GM19193 (cell line): ENCODE results near the gene XCR1.

Experiments used
- POLR2A ChIP-seq: IDR thresholded peaks from 4 replicates; pipeline ENCODE4 v1.6.1; 2011; ENCODE audit not compliant: insufficient read depth, insufficient read length; ENCODE audit errors: extremely low read depth

Gene XCR1

DNA sequence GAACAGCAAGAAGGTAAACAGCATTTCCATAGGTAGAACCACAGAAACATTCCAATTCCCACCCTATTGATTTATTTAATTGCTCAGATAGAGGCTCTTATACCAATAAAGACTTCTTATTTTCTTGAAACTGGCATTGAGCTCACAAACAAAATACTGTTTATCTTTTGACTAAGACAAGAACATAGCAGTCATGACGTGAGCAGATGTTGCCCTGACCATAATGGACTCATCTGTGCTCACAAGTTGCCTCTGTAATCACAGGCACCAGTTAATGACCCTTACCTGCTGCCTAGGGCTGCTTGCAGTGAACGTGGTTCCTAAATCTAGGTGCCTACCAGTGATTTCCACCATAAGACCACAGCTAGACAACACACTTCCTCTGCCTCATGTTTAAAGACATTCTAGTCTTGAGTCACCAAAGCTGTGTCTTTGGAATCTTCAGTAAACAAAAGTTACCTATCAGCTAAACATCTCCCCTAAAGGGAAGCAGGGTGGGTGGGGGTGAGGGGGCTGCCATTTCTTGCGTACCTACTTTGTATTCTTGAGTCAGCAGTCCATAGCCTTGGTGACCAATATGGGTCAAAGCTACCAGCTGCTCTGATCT lies 33.8 kb downstream of the XCR1 start:
- TF ChIP-seq POLR2A: no peak

GRCh38 chr3:45992821-45993221 lies 34.5 kb downstream of the XCR1 start:
- no peak for TF ChIP-seq POLR2A

- no peak for TF ChIP-seq POLR2A
Observed at GRCh38 chr3:45992133-45992729, 35.1 kb downstream of the XCR1 start.

DNA sequence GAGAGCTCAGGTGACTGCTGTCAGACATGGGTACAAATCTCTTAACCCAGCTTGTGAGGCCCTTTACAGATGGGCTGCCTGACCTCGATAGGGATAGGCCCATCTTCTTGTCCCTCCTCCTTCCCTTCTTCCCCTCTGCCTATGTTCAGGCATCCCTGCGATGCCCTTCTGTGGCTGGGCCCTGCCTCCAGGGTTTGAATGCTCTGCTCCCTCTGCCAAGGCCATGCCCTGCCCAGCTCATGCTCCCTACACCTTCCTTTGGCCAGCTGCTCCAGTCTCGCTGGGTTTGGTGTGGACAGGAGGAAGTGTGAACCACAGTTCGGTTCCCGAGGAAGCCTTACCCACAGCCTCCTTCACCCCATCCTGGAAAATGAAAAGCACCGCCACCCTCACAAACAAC lies 35.9 kb downstream of the XCR1 start:
- no peak for TF ChIP-seq POLR2A

GRCh38 chr3:45990181-45990580 lies 37.1 kb downstream of the XCR1 start:
- no peak for TF ChIP-seq POLR2A

DNA sequence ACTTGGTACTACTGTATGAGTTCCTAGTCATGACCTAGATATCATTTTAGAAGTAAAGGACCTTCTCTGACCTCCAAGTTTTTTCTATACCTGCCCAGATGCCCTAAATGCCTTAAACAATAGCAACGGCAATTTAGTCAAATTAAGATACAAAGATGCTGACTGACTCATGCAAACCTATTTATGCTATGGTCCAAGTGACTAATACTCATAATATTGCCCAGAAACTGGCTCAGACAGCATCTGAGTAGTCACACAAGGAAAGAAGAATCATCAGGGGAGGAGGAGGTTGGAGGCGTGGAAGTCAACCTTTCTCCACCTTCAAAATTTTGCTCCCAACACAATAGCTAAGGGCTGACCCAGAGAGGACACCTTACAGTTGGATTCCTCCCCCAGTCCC lies 38.5 kb downstream of the XCR1 start:
- TF ChIP-seq POLR2A: no peak

- TF ChIP-seq POLR2A: no peak
Observed at GRCh38 chr3:45988362-45988761, 38.9 kb downstream of the XCR1 start.

GRCh38 chr3:45987368-45988291 lies 39.7 kb downstream of the XCR1 start:
- no peak for TF ChIP-seq POLR2A

DNA sequence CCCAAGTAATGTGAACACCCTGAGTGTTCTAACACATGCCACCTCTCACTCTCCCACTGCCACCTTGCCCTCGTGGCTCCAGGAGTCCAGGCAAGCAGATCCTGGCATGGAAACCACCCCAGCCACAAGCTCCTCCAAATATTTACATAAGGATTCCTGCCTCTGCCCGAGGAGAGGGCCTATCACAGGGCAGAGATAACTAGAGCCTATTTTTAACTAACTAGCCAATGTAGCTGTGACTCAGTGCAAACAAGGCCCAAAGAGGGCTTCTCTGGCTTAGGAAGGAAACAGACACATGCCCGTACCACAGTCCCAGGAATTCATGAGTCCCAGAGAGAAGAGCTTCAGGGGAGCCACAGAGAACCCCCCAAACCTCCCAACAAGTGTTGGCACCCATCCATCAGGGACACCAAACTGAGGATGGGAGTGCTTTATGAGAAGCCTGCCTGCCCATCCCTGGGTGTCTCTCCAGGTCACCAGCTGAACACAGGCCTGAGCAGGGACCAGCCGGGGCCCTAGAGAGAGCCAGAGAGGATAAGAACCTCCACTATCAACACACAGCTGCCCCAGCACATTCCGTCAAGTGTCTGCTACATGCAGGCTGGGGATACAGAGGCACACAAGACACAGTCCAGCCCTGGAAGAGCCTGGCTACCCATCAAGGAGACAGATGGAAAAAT lies 40.8 kb downstream of the XCR1 start:
- TF ChIP-seq POLR2A: no peak

- no peak for TF ChIP-seq POLR2A
Observed at GRCh38 chr3:45985532-45986302, 41.6 kb downstream of the XCR1 start.

DNA sequence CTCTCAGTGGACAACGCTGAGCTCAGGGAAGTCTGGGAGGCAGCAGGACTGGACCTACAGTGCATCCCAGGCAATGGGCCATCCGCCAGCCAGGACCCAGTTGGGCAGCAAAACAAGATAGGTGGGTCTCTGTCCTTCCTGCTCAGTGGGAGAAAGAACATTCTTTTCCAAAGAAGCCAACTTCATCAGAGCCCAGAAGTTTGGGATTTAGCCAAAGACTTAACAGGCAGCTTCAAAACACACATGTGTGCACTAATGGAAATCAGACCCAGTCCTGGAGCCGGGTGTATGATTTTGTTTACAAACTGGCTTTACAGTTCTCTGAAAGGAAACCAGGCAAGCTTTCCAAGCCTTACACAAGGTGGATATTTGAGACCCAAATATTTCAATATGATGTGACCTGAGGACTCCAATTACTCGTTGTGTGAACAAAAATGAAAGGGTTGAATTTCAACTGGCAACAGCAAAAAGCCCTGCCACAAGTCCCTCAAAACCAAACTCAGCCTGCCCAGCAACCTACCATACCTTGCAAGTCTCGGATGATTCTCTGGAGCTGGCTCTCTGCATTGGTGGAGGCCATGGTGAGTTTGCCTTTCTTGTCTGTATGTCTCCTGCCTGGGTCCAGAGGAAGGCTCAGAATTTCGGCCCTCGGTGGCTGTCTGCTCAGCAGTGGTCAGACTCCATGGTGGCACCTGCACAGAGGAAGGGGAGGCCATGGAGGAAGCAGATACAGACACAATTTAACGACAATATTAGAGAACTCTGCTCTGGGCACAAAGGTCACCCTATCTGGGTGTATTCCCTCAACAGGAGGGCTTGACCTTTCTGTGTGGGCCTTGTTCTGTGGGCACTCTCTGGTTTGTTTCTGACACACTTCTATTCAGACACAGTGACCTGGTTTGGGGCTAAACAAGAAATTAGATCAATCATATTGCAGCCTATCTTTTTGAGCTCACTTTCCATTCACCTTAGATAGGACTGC lies 42.7 kb downstream of the XCR1 start:
- TF ChIP-seq POLR2A: no peak

- TF ChIP-seq POLR2A: no peak
Observed at GRCh38 chr3:45983770-45984169, 43.5 kb downstream of the XCR1 start.

- TF ChIP-seq POLR2A: no peak
Observed at GRCh38 chr3:45981346-45982074, 45.8 kb downstream of the XCR1 start.
